GM21737 (cell line): ENCODE results near the gene DHRS2.
"Not testable (repeated sequence)": the region's sequence is repeated elsewhere in the genome, so short reads cannot be mapped to it uniquely, and the experiment has no call there.

ENCODE experiments used
- ATAC-seq: cut with Tn5 transposase; IDR thresholded peaks from one replicate; pipeline ENCODE4 v1.9.1; 2021; ENCODE audit warnings: mild to moderate bottlenecking, moderate library complexity; ENCODE audit not compliant: unreplicated experiment

DHRS2 gene, protein sequence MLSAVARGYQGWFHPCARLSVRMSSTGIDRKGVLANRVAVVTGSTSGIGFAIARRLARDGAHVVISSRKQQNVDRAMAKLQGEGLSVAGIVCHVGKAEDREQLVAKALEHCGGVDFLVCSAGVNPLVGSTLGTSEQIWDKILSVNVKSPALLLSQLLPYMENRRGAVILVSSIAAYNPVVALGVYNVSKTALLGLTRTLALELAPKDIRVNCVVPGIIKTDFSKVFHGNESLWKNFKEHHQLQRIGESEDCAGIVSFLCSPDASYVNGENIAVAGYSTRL

DNA sequence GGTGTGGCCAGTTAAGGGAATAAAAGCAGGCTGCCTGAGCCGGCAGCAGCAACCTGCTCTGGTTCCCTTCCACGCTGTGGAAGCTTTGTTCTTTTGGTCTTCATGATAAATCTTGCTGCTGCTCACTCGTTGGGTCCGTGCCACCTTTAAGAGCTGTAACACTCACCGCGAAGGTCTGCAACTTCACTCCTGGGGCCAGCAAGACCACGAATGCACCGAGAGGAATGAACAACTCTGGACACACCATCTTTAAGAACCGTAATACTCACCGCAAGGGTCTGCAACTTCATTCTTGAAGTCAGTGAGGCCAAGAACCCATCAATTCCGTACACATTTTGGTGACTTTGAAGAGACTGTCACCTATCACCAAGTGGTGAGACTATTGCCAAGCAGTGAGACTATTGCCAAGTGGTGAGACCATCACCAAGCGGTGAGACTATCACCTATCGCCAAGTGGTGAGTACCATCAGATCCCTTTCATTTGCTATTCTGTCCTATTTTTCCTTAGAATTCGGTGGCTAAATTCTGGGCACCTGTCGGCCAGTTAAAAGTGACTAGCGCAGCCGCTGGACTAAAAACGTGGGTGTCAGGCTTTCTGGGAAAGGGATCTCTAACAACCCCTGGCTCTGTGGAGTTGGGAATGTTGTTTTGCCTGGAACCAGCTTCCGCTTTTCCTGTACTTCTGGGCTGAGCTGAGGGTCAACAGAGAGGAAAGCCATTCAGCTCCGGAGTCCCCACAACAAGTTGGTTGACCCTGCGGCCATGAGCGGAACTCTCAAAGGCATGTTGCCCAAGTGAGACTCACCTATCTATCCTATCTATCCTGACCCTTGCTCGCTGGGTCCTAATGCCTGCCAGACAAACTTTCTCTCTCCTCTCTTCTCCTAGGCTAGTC lies at the start of gene DHRS2:
DHRS2 (plus strand) TSS at position 48 of the 895 bp plus-strand sequence. CDS start 2,501 bp downstream, outside the sequence.
- ATAC-seq, result no peak

DNA sequence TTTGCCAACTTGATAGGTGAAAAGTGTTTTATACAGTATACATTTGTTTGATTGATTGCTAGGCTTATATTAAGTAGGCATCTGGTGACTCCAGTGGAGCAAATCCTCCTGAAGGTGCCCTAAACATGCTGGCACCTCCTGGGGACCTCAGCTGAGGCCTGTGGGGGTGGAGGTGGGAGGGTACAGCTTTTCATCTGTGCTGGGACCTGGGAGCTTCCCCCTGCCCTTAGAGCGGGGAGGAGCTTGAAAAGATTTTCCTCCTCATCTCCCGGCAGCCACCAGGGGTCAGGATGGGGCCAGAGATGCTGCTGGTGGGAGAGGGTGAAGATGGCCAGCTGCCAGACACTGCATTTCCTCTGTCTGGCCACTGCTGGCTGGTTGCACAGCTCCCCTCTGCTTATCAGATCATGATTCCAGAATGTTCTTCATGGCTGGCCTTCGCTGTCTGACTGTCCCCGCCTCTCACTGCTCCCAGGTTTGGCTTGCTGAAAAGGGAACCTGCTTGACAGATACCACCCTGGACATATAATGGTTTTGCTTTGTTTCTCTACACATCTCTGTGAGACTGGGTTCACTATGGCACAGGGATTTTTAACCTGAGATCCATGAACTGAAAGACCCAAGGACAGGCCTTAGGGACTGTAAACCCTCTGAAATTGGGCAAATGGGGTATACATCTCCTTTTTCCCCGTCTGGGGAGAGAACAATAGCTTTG lies 47.1 kb upstream of the DHRS2 start:
- ATAC-seq, result peak; percentile 99

DNA sequence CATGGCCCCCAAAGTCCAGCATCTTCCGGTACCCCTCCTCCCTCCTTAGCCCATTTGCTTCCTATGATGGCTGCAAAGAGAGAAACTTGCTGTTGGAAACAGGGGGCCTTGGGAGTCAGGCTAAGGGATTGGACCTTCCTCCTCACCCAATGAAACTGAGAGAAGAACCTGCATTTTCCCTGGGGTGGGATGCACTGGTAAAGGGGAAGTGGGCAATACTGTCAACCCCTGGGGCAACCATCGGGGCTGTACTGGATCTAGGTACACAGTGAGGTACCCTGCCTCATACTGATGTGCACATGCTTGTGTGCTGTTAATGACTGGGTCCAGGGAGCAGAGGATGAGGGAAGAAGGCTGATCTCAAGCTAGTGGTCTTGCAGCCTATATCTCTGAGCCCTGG lies 46.6 kb upstream of the DHRS2 start:
- ATAC-seq, result no peak

DNA sequence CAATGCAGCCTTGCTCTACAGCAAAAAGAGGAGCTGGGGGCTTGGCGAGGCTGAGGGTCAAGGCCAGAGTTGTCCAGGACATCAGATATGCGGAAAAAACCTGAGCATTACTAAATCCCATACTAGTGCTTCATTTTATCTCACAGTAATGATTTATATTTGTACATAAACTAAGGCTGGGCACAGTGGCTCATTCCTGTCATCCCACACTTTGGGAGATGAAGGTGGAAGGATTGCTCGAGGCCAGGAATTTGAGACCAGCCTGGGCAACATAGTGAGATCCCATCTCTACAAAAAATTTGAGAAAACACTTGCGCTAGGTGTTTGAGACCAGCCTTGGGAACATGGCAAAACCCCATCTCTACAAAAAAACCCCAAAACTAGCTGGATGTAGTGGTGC lies 46.0 kb upstream of the DHRS2 start:
- no peak for ATAC-seq

DNA sequence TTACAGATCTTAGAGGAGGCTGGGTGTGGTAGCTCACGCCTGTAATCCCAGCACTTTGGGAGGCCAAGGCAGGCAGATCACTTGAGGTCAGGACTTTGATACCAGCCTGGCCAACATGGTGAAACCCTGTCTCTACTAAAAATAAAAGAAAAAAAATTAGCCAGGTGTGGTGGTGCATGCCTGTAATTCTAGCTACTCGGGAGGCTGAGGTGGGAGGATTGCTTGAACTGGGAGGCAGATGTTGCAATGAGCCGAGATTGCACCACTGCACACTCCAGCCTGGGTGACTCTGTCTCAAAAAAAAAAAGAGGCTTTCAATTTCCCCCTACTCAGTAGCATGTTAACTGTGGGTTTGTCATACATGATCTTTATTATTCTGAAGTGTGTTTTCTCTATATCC lies 42.0 kb upstream of the DHRS2 start:
- not testable (repeated sequence) for ATAC-seq

DNA sequence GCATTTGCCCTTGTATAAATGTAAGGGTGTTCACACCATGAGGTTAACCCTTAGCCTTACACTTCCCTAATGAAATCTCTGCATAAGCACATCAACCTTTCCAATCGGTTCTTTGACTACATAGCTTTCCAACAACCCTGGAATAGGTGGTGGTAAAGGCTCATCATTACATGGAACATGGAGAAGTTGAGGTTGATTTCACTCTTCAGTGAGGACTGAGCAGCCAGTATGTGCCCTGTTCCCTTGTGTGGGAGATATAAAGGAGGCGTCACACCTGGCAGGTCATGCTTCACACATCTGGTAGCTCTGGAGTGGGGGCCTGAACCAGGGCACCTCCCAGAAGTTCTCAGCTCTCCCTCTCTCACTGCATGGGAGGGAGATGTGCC lies 35.8 kb upstream of the DHRS2 start:
- no peak for ATAC-seq

DNA sequence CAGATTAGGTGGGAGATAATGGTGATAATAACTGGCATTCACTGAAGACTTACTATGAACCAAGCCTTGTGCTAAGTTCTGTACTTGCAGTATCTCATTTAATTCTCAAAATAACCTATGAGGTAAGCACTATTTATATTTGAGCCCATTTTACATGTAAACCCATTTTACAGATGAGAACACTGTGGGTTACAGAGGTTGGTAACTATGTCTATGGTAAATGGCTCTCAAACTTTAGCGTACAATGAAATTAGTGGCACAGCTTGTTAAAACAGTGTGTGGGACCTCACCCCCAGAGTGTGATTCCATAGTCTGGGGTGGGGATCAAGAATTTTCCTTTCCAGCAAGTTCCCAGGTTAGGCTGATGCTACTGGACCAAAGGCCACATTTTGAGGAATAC lies 35.4 kb upstream of the DHRS2 start:
- no peak for ATAC-seq

DNA sequence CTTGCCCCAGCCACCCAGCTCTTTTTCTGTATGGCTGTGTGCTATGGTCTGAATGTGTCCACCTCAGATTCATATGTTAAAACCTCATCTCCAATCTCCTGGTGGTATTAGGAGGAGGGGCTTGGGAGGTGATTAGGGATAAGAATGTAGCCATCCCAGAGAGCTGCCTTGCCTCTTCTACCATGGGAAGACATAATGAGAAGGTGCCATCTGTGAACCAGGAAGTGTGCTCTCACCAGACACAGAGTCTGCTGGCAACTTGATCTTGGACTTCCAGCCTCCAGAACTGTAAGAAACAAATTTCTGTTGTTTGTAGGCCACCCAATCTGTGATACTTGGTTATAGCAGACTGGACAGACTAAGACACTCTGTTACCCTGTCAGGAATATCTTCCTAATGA lies 34.7 kb upstream of the DHRS2 start:
- ATAC-seq, result no peak

DNA sequence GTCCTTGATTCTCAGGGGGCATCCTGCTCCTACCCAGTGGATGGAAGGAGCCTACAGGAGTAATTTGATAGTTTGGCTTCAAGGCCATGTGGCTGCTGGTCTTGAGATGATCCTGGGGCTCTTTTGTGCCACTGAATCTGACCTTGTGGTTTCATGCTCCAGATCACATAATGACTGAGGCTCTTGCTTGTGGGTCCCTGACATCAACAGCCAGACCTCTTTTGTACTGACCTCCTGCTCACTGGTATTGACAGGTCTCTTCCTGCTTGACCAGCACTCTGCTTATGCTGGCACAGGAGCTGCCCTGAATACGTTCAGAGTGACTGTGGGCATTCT lies 34.4 kb upstream of the DHRS2 start:
- no peak for ATAC-seq

DNA sequence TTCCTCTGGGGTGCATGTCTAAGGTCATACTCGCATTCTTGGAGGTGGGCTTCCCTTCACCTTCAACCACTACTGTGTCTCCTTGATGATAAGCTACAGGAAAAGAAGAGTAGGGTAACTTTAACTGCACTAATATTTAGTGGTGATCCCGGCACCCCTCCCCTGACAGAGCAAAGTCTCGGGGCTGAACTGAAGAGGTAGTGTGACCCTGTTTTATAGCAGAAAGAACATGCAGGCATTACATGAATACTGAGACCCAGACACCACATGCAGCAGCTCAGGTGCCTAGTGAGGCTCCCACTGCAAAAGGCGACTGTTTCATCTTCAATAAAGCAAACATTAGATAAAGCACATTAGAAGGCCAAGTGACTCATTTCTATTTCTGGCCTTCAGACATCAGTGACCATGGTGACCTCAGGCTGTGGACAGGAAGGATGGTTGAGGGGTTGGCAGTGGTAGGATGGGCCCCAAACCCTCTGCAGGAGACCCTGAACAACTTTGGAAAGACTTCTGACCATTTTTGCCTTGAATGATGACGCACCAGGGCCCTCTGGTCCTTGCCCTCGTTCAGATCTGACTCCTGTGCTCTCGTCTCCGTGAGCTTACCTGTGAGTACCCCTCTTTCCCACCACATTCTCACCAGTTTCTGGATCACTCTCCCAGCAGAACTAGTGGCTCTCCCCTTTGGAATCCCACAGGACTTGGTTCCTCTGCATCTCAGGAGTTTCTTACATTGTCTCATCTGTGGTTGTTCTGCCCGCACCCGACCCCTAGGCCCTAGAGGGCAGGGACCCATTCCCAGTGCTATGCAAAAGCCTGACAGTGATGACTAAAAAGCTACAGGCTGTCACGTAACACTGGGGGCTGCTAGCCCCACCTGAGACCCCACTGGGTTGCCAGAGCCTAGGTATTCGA lies 33.7 kb upstream of the DHRS2 start:
- no peak for ATAC-seq

DNA sequence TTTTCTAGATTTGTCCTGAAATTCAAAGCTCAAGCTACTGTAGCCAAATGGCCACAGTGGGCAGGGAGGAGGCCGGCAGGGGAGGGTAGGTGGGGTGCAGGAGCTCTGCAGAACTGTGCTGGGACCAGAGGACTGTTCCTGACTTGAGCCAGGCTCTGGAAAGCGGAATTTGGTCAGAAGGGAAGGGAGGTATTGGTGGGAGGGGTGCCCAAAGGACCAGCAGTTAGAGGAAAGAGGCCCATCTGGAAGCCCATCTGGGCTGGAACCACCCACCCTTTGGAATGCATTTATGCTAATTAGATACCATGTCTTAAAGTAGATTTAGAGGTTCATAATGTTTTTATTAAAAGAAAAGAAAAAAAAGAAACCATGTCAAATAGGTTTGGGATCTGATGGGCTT lies 33.1 kb upstream of the DHRS2 start:
- ATAC-seq, result no peak

DNA sequence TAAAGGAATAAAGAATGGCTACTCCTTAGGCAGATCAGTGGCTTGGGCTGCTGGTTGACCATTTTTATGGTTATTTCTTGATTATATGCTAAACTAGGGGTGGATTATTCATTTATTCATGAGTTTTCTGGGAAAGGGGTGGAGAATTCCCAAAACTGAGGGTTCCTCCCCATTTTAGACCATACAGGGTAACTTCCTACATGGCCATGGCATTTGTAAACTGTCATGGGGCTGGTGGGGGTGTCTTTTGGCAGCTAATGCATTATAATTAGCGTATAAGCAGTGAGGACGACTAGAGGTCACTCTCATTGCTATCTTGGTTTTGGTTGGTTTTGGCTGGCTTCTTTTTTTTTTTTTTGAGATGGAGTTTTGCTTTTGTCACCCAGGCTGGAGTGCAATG lies 32.0 kb upstream of the DHRS2 start:
- no peak for ATAC-seq

DNA sequence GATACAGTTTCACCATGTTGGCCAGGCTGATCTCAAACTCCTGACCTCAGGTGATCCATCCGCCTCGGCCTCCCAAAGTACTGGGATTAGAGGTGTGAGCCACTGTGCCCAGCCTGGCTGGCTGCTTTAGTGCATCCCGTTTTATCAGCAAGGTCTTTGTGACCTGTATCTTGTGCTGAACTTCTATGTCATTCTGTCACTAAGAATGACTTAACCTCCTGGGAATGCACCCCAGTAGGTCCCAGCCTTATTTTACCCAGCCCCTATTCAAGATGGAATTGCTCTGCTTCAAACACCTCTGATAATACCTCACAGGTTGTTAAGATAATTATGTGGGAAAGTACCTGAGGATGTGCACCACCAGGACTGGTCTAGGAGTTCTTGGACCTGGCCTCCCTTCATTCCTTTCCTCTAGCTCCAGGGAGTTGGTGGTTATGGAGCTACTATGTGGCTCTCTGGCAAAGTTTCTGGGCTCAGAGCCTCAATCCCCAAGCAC lies 31.4 kb upstream of the DHRS2 start:
- ATAC-seq, result no peak

DNA sequence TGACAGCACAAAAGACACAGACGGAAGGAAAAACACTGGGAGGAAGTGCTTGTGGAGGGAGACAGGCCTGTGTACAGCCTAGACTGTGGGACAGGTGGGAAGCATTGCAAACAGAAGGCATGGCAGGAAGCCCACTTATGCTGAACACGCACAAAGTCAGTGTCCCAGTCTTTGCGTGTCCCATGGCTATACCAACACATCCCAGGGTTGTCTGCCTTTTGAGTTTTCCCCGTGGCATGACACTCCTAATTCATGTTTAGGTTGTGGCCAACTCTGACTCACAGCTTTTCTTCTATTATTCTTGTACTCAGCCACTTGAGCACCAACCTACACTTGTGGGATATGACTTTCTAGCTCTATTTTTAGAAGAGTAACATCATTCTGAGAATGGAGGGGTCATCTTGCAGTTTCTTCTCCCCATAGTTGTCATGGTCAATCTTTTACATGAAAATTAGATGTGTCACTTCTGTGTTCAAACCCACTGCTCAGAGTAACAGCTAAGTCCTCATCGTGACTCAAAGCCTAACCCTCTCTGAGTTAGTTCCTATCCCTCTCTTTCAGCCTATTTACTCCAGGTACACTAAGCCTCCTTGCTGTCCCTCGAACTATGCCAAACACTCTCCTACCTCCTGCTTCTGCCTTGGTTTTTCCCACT lies 30.1 kb upstream of the DHRS2 start:
- peak; percentile 73 for ATAC-seq

DNA sequence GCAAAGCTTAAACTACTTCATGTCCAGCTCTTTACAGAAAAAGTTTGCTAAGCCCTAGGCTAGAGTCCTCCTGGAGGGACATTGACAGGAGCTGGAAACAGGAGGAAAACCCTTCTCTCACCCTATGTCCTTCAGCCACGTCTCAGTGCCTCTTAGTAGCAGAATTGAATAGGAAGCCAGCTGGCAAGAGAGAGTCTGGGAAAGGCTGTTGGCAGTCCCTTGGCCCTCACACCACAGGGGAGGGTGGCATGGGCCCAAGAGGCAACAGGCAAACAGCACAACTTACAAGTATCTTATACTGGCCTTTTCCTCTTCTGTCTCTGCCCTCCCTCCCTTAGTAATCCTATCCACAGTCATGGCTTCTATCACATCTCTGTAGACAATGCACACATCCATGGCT lies 27.7 kb upstream of the DHRS2 start:
- no peak for ATAC-seq

DNA sequence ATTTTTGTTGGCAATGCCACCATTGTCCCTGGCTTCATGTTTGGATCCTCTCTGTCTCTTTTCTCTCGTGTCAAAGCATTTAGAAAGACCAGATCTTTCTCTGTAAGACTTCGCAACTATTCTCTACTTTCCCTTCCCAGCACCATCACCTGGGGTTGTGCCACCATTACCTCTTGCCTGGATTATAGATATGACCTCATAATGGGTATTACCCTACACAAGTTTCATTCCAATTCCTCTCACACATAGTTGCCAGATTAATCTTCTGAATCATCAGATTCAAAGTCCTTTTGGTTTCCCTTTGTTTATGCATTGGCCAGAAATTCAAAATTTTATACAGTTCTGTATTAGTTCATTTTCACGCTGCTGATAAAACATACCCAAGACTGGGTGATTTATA lies 27.2 kb upstream of the DHRS2 start:
- no peak for ATAC-seq

DNA sequence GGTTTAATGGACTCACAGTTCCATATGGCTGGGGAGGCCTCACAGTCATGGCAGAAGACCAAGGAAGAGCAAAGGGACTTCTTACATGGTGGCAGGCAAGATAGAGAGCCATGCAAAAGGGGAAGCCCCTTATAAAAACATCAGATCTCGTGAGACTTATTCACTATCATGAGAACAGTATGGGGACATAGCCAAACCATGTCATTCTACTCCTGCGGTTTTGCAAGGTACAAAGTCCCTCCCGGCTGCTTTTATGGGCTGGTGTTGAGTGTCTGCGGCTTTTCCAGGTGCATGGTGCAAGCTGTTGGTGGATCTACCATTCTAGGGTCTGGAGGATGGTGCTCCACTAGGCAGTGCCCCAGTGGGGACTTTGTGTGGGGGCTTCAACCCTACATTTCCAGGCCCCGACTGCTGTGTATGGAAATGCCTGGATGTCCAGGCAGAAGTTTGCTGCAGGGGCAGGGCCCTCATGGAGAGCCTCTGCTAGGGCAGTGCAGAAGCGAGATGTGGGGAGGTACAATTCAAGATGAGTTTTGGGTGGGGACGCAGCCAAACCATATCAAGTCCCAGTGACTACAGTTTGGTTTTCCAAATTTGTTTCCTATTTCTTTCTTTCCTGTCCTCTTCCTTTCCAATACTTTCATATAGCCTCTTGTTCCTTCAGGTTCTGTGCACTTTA lies 26.6 kb upstream of the DHRS2 start:
- ATAC-seq, result not testable (repeated sequence)

DNA sequence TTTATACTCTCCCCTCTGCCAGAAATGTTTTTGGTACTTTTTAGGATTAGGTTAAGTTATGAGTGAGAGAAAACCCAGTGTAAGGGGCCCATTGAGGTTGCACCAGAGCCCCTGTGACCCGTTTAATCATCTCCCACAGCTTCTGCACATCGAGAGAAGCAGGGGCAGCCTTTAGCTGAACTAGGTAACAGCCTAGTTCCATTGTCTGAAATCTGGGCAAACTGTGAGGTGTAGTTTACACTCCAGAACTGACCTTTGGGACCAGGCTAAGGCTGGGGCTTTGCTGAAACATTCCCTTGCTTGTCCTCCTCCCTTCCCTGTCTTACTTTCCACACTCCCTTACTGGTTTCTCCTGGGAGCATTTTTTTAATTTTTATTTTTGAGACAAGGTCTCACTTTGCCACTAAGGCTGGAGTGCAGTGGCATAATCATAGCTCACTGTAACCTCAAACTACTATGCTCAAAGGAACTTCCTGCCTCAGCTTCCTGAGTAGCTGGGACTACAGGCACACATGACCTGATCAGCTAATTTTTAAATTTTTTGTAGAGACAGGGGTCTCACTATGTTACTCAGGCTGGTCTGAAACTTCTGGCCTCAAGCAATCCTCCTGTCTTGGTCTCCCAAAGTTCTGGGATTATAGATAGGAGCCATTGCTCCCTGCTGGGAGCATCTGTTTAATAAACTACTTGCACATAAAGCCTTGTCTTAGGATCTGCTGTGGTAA lies 25.9 kb upstream of the DHRS2 start:
- no peak for ATAC-seq

DNA sequence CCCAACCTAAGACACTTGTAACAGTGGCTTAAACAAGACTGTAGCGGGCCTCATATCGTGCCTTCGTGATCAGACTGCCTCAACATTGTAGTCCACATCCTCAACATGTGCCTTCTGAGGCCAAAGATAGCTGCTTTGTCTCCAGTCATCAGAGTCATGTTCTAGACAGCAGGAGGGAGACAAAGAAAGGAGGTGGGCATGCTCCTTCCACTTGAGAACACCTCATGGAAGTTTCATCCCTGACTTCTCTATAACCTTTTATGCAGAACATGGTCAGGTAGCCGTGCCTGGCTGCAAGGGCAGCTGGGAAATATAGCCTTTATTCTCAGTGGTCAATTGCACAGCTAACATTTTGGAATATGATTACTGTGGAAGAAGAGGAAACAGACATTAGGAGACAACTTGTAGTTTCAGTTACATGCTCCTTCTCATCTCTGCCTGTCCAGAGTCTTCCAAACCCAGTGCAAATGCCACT lies 25.3 kb upstream of the DHRS2 start:
- ATAC-seq, result no peak
